Thoracic aorta (tissue), 2 donors: ENCODE data around the gene JAK2. TPM values are rescaled to one million over a fixed set of nuclear protein-coding genes. Genes with fewer than 3 reads are reported as not detected.

Experiments used
- ATAC-seq: fragments of 150-250 bp; one replicate; pipeline ENCODE4 v1.8.0; 2017; ENCODE audit warnings: low read depth; ENCODE audit not compliant: insufficient number of reproducible peaks, low FRiP score
- DNase-seq: peaks from one replicate; pipeline ENCODE4 v3.0.0-alpha.2; 2020; ENCODE audit warnings: low spot score
- H3K27ac ChIP-seq, 2 donors: fragments of 200-600 bp; sonication (generic); 1 replicate in 1 of 2; 2 replicates in 1 of 2; pipeline ENCODE4 v1.5.1; 2016; ENCODE audit warnings: mild to moderate bottlenecking in 2 of 2, moderate library complexity in 2 of 2
- H3K27me3 ChIP-seq: fragments of 200-600 bp; sonication (generic); replicated peaks from 2 replicates; pipeline ENCODE4 v1.6.0; 2016; ENCODE audit warnings: mild to moderate bottlenecking; ENCODE audit not compliant: insufficient read depth
- H3K36me3 ChIP-seq: fragments of 200-600 bp; sonication (generic); one replicate; pipeline ENCODE4 v1.5.1; 2016
- H3K4me1 ChIP-seq, 2 donors: fragments of 200-600 bp; sonication (generic); 1 replicate in 1 of 2; 2 replicates in 1 of 2; pipeline versions ENCODE4 v1.5.1 to v1.6.0; 2016; ENCODE audit warnings: low read depth in 2 of 2, mild to moderate bottlenecking in 1 of 2; ENCODE audit not compliant: control insufficient read depth in 1 of 2
- H3K4me3 ChIP-seq: fragments of 200-600 bp; sonication (generic); 2 replicates; pipeline ENCODE4 v1.5.1; 2016; ENCODE audit warnings: mild to moderate bottlenecking
- H3K9me3 ChIP-seq: fragments of 200-600 bp; sonication (generic); 2 replicates; pipeline ENCODE4 v1.5.1; 2016
- total RNA-seq, 2 donors: library from RNA; depleted of rRNA; stranded (reverse); fragments of >200 nt; gene quantifications; one replicate each; pipeline versions ENCODE4 v1.1.0 to v1.2.3, GENCODE V29; 2016
- TF ChIP-seq, protein P1 (sequence below): fragments of 200-600 bp; sonication (generic); IDR thresholded peaks from one replicate; pipeline ENCODE4 v1.5.1; 2019; ENCODE audit warnings: antibody characterized with exemption

Gene JAK2
- total RNA-seq, 2 donors from 2014 or later, result 77.8 to 90.0 TPM

DNA sequence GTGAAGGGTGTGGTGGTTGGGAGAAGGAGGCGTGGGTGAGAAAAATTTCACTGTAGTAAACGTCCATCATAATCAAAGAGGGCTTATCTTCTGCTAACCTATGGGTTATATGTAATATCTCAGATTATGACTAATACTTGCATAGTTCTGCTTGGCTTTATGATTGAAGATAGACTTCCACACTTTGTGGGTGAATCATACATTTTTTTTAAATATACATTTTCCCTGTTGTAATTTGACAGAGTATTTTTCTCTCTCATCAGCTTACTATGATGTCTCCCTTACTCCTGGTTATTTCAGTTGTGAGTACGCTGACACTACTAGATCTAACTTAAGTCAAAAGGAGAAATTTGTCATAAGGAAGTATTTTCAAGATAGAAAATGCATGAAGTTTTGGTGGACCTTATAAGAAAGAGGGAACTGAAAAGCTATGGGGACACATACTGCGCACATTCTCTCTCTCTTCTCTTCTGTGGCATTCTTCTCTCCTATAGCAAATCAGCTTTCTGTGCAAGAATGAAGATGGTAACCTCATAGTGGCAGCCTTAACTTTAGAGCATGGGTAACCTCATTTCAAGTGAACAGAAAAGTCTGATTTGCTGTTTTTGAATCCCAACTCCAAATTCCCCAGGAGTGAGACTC lies 4.9 kb upstream of the JAK2 start:
- Histone ChIP-seq H3K36me3 (no peaks in the 10 kb centered on the region), H3K4me1 (peaks cover 13 to 33% of the 10 kb centered on the region in 2 donors), H3K27me3 (no peaks in the 10 kb centered on the region), H3K4me3 (no peak overlapping the region), H3K27ac (no peak overlapping the region), H3K9me3 (no peaks in the 10 kb centered on the region)
- ATAC-seq (no peak), DNase-seq (no peak)
- TF ChIP-seq, protein P1, sequence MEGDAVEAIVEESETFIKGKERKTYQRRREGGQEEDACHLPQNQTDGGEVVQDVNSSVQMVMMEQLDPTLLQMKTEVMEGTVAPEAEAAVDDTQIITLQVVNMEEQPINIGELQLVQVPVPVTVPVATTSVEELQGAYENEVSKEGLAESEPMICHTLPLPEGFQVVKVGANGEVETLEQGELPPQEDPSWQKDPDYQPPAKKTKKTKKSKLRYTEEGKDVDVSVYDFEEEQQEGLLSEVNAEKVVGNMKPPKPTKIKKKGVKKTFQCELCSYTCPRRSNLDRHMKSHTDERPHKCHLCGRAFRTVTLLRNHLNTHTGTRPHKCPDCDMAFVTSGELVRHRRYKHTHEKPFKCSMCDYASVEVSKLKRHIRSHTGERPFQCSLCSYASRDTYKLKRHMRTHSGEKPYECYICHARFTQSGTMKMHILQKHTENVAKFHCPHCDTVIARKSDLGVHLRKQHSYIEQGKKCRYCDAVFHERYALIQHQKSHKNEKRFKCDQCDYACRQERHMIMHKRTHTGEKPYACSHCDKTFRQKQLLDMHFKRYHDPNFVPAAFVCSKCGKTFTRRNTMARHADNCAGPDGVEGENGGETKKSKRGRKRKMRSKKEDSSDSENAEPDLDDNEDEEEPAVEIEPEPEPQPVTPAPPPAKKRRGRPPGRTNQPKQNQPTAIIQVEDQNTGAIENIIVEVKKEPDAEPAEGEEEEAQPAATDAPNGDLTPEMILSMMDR, result no peak

DNA sequence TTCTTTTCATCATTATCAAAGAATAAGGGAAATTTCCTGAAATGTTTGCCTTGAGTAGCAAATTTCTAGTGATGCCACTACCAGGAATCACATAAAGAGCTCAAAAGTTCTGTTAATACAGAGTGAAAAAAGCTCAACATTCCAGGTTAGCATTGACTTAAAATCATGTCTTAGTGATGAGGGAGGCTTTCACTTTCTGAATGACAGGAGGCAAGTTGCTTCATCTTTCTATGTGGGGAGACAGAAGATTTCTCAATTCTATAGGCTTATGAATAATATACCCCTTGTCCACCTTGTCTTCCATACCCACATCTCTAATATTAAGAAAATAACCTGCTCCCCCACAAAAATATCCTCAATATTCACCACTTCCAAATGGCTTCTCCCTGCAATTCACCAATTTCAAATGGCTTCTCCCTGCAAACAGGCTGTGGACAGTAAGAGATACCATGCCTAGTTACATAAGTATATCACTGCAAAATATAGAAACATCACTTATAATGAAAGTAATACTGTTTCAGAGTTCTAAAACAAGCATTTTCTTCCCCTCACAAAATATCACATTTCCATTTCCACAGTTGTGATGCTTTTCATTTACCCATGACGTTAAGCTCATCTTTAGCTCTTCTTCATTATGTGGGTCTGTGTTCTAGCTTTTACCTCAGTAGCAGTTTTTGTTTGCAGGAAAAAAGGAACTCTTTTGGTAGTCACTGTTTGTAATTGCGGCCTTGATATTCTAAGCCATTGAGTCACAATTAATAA lies 2.2 kb upstream of the JAK2 start:
- Histone ChIP-seq H3K36me3 (no peaks in the 10 kb centered on the region), H3K27ac (peak overlapping the region; percentile 95 to 97), H3K9me3 (no peaks in the 10 kb centered on the region), H3K4me3 (no peak overlapping the region), H3K27me3 (no peaks in the 10 kb centered on the region), H3K4me1 (peaks cover 13 to 41% of the 10 kb centered on the region in 2 donors)
- TF ChIP-seq, protein P1, result no peak
- no peak for ATAC-seq
- DNase-seq, result no peak

DNA sequence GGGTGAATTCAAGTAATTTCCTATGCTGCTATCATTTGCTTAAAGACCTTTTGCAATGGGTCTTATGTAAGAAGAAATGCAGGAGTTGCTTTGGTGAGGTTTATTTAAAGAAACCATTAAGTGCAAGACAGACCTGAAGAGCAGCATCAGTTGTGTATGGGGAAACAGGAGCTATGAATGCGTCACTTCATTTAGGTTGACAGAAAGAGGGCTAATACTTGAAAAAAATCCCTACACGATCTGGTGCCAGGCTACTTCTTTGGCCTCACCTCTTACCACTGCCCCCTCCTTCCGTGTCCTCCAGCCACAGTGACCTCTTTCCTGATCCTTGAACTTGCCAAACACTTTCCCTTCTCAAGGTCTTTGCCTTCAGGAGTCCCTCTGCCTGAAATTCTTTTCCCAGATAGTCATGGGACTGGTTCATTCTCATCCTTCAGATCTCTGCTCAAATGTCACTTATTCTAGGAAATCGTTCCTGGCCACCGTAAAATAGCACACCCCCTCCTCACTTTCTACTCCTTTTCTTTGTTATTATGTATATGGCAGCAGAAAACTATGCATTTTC lies 1.4 kb upstream of the JAK2 start:
- TF ChIP-seq, protein P1, result no peak
- peak overlapping the region; percentile 95 to 97 for H3K27ac ChIP-seq
- no peak for ATAC-seq
- H3K4me3 ChIP-seq, result peak overlapping the region; percentile 88
- no peaks in the 10 kb centered on the region for H3K36me3 ChIP-seq
- peaks cover 16 to 48% of the 10 kb centered on the region in 2 donors for H3K4me1 ChIP-seq
- no peak for DNase-seq
- H3K9me3 ChIP-seq, result no peaks in the 10 kb centered on the region
- H3K27me3 ChIP-seq, result no peaks in the 10 kb centered on the region

GRCh38 chr9:4984171-4984620 lies 876 bp upstream of the JAK2 start:
- H3K4me3 ChIP-seq, result peak overlapping the region; percentile 88
- H3K4me1 ChIP-seq, result peaks cover 21 to 53% of the 10 kb centered on the region in 2 donors
- peak overlapping the region; percentile 95 to 97 for H3K27ac ChIP-seq
- no peaks in the 10 kb centered on the region for H3K27me3 ChIP-seq
- no peak for DNase-seq
- no peaks in the 10 kb centered on the region for H3K36me3 ChIP-seq
- H3K9me3 ChIP-seq, result no peaks in the 10 kb centered on the region
- TF ChIP-seq, protein P1, result no peak
- peak; percentile 32 for ATAC-seq
